HFF-Myc (cell line): ENCODE measurements around the gene IFT122.

Experiments
- DNase-seq: peaks from one replicate; pipeline ENCODE4 v3.0.0-alpha.2; 2011; ENCODE audit warnings: low read depth; ENCODE audit errors: extremely low read depth
- H3K4me3 ChIP-seq: replicated peaks from 2 replicates; pipeline ENCODE4 v1.5.1; 2011; ENCODE audit warnings: low read depth, mild to moderate bottlenecking, control low read depth, low read length
- CTCF ChIP-seq: IDR thresholded peaks from 2 replicates; pipeline ENCODE4 v1.5.1; 2012; ENCODE audit warnings: mild to moderate bottlenecking, low read depth, low read length, control low read depth; ENCODE audit errors: missing control alignments

The IFT122 gene

DNA sequence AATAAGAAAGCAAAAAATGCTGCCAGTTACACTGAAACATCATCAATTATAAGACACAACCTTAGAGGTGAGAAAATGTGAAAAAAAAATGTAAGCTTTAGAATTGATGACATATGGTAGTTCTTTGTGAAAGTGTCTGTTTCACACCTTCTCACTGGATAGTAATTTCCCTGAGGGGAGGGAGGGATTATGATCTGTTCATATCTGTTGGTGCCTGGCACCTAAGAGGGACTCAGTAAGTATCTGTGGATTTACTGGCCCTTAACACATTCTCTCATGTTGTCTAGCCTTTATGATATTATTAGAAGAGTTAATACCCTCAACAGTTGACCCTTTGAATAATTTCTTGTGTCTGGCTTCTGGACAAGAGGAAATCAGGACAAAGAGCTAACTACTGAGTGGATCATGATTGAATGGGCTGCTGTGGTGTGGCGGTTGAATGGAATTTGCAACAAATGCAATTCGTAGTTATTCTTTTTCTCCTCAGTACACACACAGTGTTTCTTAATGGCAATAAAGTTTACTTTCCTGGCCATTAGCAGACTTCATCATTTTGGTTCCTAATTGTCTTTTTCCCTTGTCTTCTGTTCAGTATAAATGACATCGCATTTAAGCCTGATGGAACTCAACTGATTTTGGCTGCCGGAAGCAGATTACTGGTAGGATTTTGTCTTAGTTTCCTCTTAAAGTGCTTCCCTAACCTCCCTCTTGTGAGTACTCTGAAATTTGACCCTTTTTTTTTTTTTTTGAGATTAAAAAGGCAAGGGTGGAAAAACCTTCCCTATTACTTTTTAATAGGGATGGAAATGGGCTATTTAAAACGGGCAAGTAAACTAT lies 9.5 kb downstream of the IFT122 start:
- TF ChIP-seq CTCF = no peak
- no peak for DNase-seq
- no peak overlapping the region for H3K4me3 ChIP-seq

- DNase-seq = no peak
- no peak for TF ChIP-seq CTCF
- H3K4me3 ChIP-seq = no peak overlapping the region
Observed at GRCh38 chr3:129453732-129454131, 13.7 kb downstream of the IFT122 start.

- no peak for DNase-seq
- no peak for TF ChIP-seq CTCF
Observed at GRCh38 chr3:129460155-129460554, 20.1 kb downstream of the IFT122 start.

GRCh38 chr3:129460572-129460971 lies 20.5 kb downstream of the IFT122 start:
- no peak for DNase-seq
- no peak overlapping the region for H3K4me3 ChIP-seq
- no peak for TF ChIP-seq CTCF

More at GRCh38 chr3:129460155-129460554, 20.1 kb downstream of the IFT122 start:
- H3K4me3 ChIP-seq = no peak overlapping the region

DNA sequence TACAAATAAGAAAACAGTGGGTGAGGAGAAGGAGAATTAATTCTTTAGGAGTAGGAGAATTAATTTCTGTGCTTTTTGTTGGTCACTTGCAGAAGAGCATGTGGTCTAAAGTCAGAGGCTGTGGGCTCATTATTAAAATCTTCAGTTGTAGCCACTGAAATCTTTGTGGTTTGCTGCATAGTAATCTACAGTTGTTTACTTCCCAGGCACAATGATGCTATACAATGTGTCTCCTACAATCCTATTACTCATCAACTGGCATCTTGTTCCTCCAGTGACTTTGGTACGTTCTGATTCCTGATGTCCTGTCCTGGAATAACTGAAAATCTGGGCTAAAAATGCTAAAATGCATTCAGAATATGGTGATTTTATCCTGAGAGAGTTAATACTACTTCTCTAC lies 21.0 kb downstream of the IFT122 start:
- no peak for DNase-seq
- no peak overlapping the region for H3K4me3 ChIP-seq
- TF ChIP-seq CTCF = no peak

- no peak overlapping the region for H3K4me3 ChIP-seq
- no peak for TF ChIP-seq CTCF
- no peak for DNase-seq
Observed at GRCh38 chr3:129461461-129462146, 21.6 kb downstream of the IFT122 start.
